Vagina (tissue), 2 donors: ENCODE measurements around the gene CPD.

Experiments
- CTCF ChIP-seq, 3 experiments: fragments of 450-650 bp in 2 of 3; fragments of 200-600 bp in 1 of 3; sonication (generic) in 1 of 3; IDR thresholded peaks; one replicate each; pipeline ENCODE4 v1.5.1; 2017 to 2019; ENCODE audit warnings: antibody characterized with exemption in 3 of 3, mild to moderate bottlenecking in 2 of 3, moderate library complexity in 2 of 3
- POLR2A ChIP-seq, 2 donors: fragments of 450-650 bp; IDR thresholded peaks; one replicate each; pipeline ENCODE4 v1.6.1; 2017; ENCODE audit warnings: antibody characterized with exemption in 2 of 2, mild to moderate bottlenecking in 2 of 2, moderate library complexity in 2 of 2

GRCh38 chr17:30341703-30342249, 37.0 kb upstream of the CPD start:
- TF ChIP-seq CTCF (IDR thresholded peaks at IDR 0.05) (no peak), POLR2A (IDR thresholded peaks at IDR 0.05) (no peak)
